T-helper 17 cell (primary cell): Measurements from ENCODE around the gene DISP3. TPM values are rescaled to one million over a fixed set of nuclear protein-coding genes. Genes with fewer than 3 reads are reported as not detected.
A peak's percentile ranks its signal among the peaks of the same experiment; 100 is the strongest.

ENCODE experiments used
- ATAC-seq: fragments of 150-1000 bp; cut with Tn5 transposase; 2 replicates; pipeline ENCODE4 v1.10.0; 2021; ENCODE audit warnings: mild to moderate bottlenecking, moderate library complexity
- DNase-seq, 3 donors: peaks; one replicate each; pipeline versions ENCODE4 v3.0.0 to v3.0.0-alpha.2; 2020 to 2021
- H3K9me3 ChIP-seq: one replicate; pipeline ENCODE4 v1.7.0; 2013; ENCODE audit warnings: low read length, mild to moderate bottlenecking; ENCODE audit not compliant: control insufficient read depth, poor library complexity, severe bottlenecking
- H3K27ac Mint-ChIP-seq: one replicate; pipeline ENCODE4 v1.8.0; 2022; ENCODE audit warnings: mild to moderate bottlenecking, moderate library complexity, mixed read lengths
- H3K27me3 Mint-ChIP-seq: one replicate; pipeline ENCODE4 v1.8.0; 2022; ENCODE audit warnings: mixed read lengths
- H3K36me3 Mint-ChIP-seq: one replicate; pipeline ENCODE4 v1.8.0; 2022; ENCODE audit warnings: low read depth, mixed read lengths
- H3K4me1 Mint-ChIP-seq: one replicate; pipeline ENCODE4 v1.8.0; 2022; ENCODE audit warnings: mild to moderate bottlenecking, mixed read lengths
- H3K4me3 Mint-ChIP-seq: one replicate; pipeline ENCODE4 v1.8.0; 2022; ENCODE audit warnings: mild to moderate bottlenecking, moderate library complexity, mixed read lengths
- total RNA-seq, 4 donors: library from RNA in 2 of 4; stranded (reverse) in 2 of 4; gene quantifications; one replicate each; pipeline ENCODE4 v1.2.3 and lab custom pipeline; 2022 to 2026

Gene DISP3
- total RNA-seq, 2 donors from 2014 or later, result 0.70 to 1.1 TPM

GRCh38 chr1:11500881-11501280 is 21.9 kb downstream of the DISP3 start:
- Mint-ChIP-seq H3K4me1 (peaks cover 3% of the 10 kb centered on the region), H3K27ac (no peak overlapping the region), H3K36me3 (peaks cover 9% of the 10 kb centered on the region), H3K27me3 (peaks cover 36% of the 10 kb centered on the region), H3K4me3 (no peak overlapping the region)
- DNase-seq (no peak), ATAC-seq (no peak)
- H3K9me3 ChIP-seq, result no peaks in the 10 kb centered on the region

DNA sequence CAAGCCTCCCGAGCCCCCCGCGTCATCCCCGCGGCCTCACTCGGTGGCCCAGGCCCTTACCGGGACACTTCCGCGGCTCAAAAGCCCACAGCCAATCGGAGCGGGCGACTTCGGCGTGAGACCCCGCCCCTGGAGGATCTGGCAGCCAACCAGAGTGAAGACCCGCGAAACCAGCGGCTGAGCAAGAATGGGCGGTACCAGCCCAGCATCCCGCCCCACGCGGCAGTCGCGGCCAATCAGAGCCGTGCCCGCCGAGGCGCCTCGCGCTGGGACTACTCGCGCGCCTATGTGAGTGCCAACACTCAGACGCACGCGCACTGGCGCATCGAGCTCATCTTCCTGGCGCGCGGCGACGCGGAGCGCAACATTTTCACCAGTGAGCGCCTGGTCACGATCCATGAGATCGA is 22.5 kb downstream of the DISP3 start:
- H3K4me1 Mint-ChIP-seq, result peaks cover 3% of the 10 kb centered on the region
- peak; percentile 90 for ATAC-seq
- peaks cover 36% of the 10 kb centered on the region for H3K27me3 Mint-ChIP-seq
- peaks cover 9% of the 10 kb centered on the region for H3K36me3 Mint-ChIP-seq
- H3K4me3 Mint-ChIP-seq, result no peak overlapping the region
- peak in 1 of 3 donors; percentile 24 for DNase-seq
- H3K9me3 ChIP-seq, result no peaks in the 10 kb centered on the region
- H3K27ac Mint-ChIP-seq, result no peak overlapping the region

DNA sequence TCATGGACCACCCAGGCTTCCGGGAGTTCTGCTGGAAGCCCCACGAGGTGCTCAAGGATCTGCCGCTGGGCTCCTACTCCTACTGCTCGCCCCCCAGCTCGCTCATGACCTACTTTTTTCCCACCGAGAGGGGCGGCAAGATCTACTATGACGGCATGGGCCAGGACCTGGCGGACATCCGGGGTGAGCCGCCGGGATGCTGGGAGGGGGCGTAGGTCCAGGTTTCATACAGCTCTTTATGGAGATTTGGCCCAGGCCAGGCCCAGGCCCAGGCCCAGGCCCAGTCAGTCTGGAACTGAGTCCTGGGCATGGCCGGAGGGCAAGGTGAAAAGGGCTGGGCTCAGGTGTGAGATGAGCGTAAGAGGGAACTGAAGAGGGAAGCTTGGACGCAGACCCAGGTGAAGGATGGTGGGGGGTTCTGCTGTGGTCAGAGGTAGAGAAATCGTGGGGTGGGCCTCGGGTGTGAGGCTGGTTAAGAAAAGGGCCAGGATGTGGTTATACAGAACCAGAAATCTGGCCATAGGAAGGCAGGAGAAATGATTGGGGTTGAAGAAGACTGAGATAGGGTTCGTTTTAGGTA is 23.0 kb downstream of the DISP3 start:
- Mint-ChIP-seq H3K36me3 (peaks cover 9% of the 10 kb centered on the region), H3K4me1 (peaks cover 3% of the 10 kb centered on the region), H3K27me3 (peaks cover 36% of the 10 kb centered on the region), H3K4me3 (no peak overlapping the region), H3K27ac (no peak overlapping the region)
- ATAC-seq (no peak), DNase-seq (no peak)
- H3K9me3 ChIP-seq, result no peaks in the 10 kb centered on the region

DNA sequence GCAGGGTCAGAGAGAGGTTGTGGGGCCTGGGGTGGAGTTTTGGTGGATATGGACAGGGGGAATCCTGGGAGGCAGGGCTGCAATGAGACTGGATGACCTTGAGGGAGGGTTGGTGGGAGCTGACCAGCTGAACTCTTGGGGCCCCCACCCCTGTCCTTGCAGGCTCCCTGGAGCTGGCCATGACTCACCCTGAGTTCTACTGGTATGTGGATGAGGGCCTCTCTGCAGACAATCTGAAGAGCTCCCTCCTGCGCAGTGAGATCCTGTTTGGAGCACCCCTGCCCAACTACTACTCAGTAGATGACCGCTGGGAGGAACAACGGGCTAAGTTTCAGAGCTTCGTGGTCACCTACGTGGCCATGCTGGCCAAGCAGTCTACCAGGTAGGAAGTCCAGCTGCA is 23.6 kb downstream of the DISP3 start:
- Mint-ChIP-seq H3K4me3 (no peak overlapping the region), H3K27ac (no peak overlapping the region), H3K4me1 (peaks cover 3% of the 10 kb centered on the region), H3K36me3 (peaks cover 9% of the 10 kb centered on the region), H3K27me3 (peaks cover 33% of the 10 kb centered on the region)
- DNase-seq (no peak), ATAC-seq (no peak)
- no peaks in the 10 kb centered on the region for H3K9me3 ChIP-seq

- no peaks in the 10 kb centered on the region for H3K9me3 ChIP-seq
- no peak for ATAC-seq
- no peak overlapping the region for H3K4me3 Mint-ChIP-seq
- peaks cover 2% of the 10 kb centered on the region for H3K4me1 Mint-ChIP-seq
- no peak overlapping the region for H3K27ac Mint-ChIP-seq
- H3K36me3 Mint-ChIP-seq, result peaks cover 9% of the 10 kb centered on the region
- peaks cover 12% of the 10 kb centered on the region for H3K27me3 Mint-ChIP-seq
- no peak for DNase-seq
Measured at GRCh38 chr1:11504599-11504998, 25.6 kb downstream of the DISP3 start.

DNA sequence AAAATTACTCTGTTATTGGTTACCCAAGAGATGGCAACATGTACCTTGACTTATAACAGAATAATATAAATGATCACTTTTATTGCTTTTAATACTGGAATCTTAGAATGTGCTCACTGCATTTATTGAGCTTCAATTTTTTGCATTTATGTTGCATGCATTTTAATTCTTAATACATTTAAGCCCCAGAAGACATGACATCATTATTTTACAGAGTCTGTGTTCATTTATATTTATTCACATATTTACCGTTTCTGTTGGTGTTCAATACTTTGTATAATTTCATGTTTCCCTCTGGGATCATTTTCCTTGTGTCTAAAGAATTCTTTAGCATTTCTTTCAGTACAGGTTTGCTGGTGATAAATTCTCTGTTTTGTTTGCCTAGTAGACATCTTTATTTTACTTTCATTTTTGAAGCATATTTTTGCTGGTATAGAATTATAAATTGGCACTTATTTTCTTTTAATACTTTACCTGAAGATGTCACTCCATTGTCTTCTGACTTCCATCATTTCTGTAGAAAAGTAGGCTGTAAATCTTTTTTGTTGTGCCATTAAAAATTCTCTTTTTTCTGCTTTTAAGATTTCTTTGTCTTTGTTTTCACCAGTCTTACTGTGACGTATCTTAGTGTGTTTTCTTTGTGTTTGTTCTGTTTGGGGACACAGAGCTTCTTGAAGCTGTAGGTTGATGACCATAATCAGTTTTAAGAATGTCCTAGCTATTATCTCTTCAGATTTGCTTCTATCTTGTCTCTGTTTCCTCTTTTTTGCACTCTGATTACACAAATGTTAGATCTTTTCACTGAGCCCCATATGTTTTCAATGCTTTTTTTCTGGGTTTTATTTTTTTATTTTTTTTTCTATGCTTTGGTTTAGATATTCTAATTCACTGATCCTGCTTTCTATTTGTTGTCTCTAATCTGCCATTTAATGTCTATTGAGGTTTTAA is 26.9 kb downstream of the DISP3 start:
- no peak for DNase-seq
- Mint-ChIP-seq H3K4me1 (no peaks in the 10 kb centered on the region), H3K27me3 (peaks cover 8% of the 10 kb centered on the region), H3K27ac (no peak overlapping the region), H3K4me3 (no peak overlapping the region), H3K36me3 (peaks cover 10% of the 10 kb centered on the region)
- no peaks in the 10 kb centered on the region for H3K9me3 ChIP-seq
- ATAC-seq, result no peak

- ATAC-seq, result no peak
- no peak overlapping the region for H3K4me3 Mint-ChIP-seq
Measured at GRCh38 chr1:11507309-11507708, 28.4 kb downstream of the DISP3 start.

GRCh38 chr1:11513681-11514080 is 34.7 kb downstream of the DISP3 start:
- DNase-seq (no peak), ATAC-seq (no peak)
- Mint-ChIP-seq H3K27me3 (peaks cover 19% of the 10 kb centered on the region), H3K4me1 (no peaks in the 10 kb centered on the region), H3K4me3 (no peak overlapping the region), H3K36me3 (peaks cover 4% of the 10 kb centered on the region), H3K27ac (no peak overlapping the region)
- no peaks in the 10 kb centered on the region for H3K9me3 ChIP-seq

More at GRCh38 chr1:11507309-11507708, 28.4 kb downstream of the DISP3 start:
- no peaks in the 10 kb centered on the region for H3K4me1 Mint-ChIP-seq
- no peak for DNase-seq
- H3K36me3 Mint-ChIP-seq, result peaks cover 6% of the 10 kb centered on the region
- peaks cover 2% of the 10 kb centered on the region for H3K27me3 Mint-ChIP-seq
- no peak overlapping the region for H3K27ac Mint-ChIP-seq
- H3K9me3 ChIP-seq, result no peaks in the 10 kb centered on the region

GRCh38 chr1:11514366-11514765 is 35.4 kb downstream of the DISP3 start:
- no peak for ATAC-seq
- Mint-ChIP-seq H3K36me3 (peaks cover 3% of the 10 kb centered on the region), H3K4me1 (no peaks in the 10 kb centered on the region), H3K27me3 (peaks cover 19% of the 10 kb centered on the region), H3K4me3 (no peak overlapping the region), H3K27ac (no peak overlapping the region)
- H3K9me3 ChIP-seq, result no peaks in the 10 kb centered on the region
- DNase-seq, result no peak

GRCh38 chr1:11515368-11516300 is 36.7 kb downstream of the DISP3 start:
- Mint-ChIP-seq H3K36me3 (peaks cover 1% of the 10 kb centered on the region), H3K27ac (no peak overlapping the region), H3K4me3 (no peak overlapping the region), H3K4me1 (no peaks in the 10 kb centered on the region), H3K27me3 (peaks cover 19% of the 10 kb centered on the region)
- H3K9me3 ChIP-seq, result no peaks in the 10 kb centered on the region
- DNase-seq (no peak), ATAC-seq (no peak)

DNA sequence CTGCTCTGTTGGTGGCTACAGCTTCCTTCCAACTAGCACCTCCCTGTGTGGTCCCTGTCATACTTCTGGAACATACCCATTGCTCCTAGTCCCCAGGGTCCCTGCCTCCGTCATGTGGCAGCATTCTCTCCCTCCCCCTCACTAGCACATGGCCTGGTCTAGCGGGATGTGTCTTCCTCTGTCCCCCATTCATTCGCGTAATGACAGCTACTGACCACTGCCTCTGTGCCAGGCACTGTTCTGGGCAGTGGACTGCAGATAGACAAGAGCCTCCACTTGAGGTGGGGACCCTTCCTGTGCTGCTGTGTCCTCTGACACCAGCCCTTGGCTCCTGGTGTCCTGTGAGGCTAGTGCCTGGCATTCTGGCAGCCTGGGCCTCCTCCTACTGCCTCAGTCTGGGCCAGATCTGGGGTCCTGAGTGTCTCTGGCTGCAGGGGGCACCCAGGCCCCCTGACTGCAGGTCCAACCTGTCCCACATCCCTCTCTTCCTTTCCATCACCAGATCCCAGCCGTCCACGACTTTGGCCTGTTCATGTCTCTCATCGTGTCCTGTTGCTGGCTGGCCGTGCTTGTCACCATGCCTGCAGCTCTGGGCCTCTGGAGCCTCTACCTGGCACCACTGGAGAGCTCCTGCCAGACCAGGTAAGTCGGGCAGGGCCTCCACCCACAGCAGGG is 38.1 kb downstream of the DISP3 start:
- peaks cover 3% of the 10 kb centered on the region for H3K4me1 Mint-ChIP-seq

DNA sequence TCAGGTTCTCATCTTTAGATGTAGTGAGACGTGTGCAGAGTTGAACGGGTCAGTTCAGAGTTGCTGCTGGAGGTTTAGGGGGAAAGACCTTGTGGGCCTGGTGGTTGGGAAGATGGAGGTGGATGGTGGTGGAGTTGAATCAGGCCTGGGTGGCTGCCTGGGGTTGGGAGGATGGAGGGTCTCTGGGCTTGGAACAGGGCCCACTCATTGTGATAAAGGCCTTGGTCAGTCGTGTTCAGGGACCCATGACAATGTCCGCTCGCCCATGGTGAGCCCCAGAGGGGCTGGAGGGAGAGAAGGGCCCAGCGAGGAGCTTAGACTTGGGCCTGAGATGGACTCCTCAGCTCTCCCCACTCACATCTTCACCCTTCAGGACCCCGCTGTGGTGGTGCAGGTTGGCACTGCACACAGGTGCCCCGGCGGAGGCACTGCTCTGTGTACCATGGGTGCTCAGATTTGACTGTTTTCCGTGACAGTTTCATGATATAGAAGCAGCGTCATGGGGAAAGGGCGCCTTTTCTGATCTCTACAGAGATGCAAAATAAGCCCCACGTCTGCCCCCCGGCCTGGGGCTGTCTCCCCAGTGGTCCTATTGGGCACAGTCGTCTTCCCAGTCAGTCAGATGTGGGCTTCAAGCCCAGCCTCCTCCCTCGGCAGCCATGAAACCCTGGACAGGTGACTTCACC is 39.2 kb downstream of the DISP3 start:
- no peaks in the 10 kb centered on the region for H3K9me3 ChIP-seq
- Mint-ChIP-seq H3K36me3 (no peaks in the 10 kb centered on the region), H3K4me1 (peaks cover 3% of the 10 kb centered on the region), H3K27ac (no peak overlapping the region), H3K4me3 (no peak overlapping the region), H3K27me3 (peaks cover 19% of the 10 kb centered on the region)
- DNase-seq, result no peak
- ATAC-seq, result no peak

More for the DNA sequence above, 38.1 kb downstream of the DISP3 start:
- no peak overlapping the region for H3K27ac Mint-ChIP-seq
- ATAC-seq (no peak), DNase-seq (no peak)
- H3K9me3 ChIP-seq, result no peaks in the 10 kb centered on the region
- peaks cover 19% of the 10 kb centered on the region for H3K27me3 Mint-ChIP-seq
- H3K4me3 Mint-ChIP-seq, result no peak overlapping the region
- H3K36me3 Mint-ChIP-seq, result no peaks in the 10 kb centered on the region
